NCI-H1417 (cell line): ENCODE data around the gene ITGA4.
A peak's percentile ranks its signal among the peaks of the same experiment; 100 is the strongest.

Experiments
- DNase-seq, 3 experiments: peaks; one replicate each; lab custom pipeline; 2025; lab: John Stamatoyannopoulos, UW

The ITGA4 gene

GRCh38 chr2:181575024-181575649 is 118.0 kb downstream of the ITGA4 start:
- peak in 2 of 3 experiments; percentile 31 to 66 for DNase-seq

GRCh38 chr2:181575650-181576025 is 118.5 kb downstream of the ITGA4 start:
- peak in 1 of 3 experiments; percentile 55 for DNase-seq

- DNase-seq: no peak
Observed at GRCh38 chr2:181576431-181576830, 119.2 kb downstream of the ITGA4 start.

GRCh38 chr2:181578829-181579228 is 121.6 kb downstream of the ITGA4 start:
- DNase-seq: no peak

GRCh38 chr2:181581534-181581933 is 124.3 kb downstream of the ITGA4 start:
- DNase-seq: no peak

GRCh38 chr2:181585732-181586131 is 128.5 kb downstream of the ITGA4 start:
- peak in 1 of 3 experiments; percentile 46 for DNase-seq
